Measurements from ENCODE around the gene AXIN2. TPM values are rescaled to one million over a fixed set of nuclear protein-coding genes. Genes with fewer than 3 reads are reported as not detected.

The AXIN2 gene
- total RNA-seq, 1 donor = 8.0 TPM

GRCh38 chr17:65538675-65539529 is 22.5 kb downstream of the AXIN2 start:
- no peak for DNase-seq (ENCODE audit: low read depth)
- TF ChIP-seq, protein P1, sequence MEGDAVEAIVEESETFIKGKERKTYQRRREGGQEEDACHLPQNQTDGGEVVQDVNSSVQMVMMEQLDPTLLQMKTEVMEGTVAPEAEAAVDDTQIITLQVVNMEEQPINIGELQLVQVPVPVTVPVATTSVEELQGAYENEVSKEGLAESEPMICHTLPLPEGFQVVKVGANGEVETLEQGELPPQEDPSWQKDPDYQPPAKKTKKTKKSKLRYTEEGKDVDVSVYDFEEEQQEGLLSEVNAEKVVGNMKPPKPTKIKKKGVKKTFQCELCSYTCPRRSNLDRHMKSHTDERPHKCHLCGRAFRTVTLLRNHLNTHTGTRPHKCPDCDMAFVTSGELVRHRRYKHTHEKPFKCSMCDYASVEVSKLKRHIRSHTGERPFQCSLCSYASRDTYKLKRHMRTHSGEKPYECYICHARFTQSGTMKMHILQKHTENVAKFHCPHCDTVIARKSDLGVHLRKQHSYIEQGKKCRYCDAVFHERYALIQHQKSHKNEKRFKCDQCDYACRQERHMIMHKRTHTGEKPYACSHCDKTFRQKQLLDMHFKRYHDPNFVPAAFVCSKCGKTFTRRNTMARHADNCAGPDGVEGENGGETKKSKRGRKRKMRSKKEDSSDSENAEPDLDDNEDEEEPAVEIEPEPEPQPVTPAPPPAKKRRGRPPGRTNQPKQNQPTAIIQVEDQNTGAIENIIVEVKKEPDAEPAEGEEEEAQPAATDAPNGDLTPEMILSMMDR (IDR thresholded peaks at IDR 0.05; ENCODE audit: insufficient read depth, low read length) = no peak
- no peak overlapping the region for H3K4me3 ChIP-seq (ENCODE audit: low read depth, low read length)

DNA sequence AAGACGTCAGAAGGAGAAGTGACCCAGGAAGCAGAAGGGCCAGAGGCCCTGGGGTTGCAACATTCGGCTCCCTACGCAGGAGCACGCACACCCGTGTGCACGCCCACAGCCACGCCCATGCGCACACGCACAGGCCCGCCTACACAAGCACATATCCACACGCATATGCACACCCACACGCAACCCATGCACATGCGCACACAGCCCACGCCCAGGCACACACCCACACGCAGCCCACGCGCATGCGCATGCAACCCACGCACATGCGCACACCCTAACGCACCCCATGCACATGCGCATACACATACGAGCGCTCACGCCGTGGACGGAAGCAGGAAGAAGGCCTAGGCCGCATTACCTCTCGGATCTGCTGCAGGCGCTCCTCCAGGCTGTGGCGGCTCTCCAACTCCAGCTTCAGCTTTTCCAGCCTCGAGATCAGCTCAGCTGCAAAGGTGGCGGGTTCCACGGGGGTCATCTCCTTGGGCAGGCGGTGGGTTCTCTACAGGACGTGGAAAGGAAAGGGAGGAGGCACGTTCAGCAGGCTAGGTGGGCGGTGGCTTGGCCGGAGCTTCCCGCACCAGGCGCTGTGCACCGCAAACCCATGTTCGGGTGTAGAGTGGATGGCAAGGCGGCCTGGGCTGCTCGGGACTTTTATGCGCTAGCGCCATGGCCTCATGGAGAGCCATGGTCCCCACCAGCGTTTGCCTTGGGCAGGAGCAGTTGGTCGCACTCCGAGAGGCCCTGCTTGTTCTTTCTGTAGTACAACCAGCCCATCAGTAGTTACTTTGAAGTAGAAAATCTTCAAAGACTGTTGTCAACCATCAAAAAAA is 23.4 kb downstream of the AXIN2 start:
- H3K4me3 ChIP-seq (ENCODE audit: low read depth, low read length) = no peak overlapping the region
- DNase-seq (ENCODE audit: low read depth) = no peak
- TF ChIP-seq, protein P1 (IDR thresholded peaks at IDR 0.05; ENCODE audit: insufficient read depth, low read length) = no peak

DNA sequence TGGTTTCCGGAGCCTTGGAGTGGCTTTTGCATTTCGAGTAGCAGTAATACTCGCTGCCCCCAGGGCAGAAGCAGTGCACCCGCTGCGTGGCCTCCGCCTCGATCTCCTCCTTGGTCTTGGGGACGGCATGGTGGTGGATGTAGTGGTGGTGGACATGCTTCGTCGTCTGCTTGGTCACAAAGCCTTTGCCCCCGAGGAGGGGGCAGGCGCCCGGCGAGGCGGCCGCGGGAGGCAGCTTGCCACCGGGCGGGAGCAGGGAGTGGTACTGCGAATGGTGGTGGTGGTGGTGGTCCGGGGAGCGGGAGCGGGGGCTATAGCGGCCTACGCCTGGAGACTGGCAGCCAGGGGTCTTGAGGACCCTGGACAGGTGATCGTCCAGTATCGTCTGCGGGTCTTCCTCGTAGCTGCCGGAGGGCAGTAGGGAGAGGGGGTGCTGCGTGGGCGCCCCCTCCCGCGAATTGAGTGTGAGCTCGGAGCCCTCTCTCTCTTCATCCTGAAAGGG is 24.1 kb downstream of the AXIN2 start:
- H3K4me3 ChIP-seq (ENCODE audit: low read depth, low read length) = no peak overlapping the region
- DNase-seq (ENCODE audit: low read depth) = no peak
- TF ChIP-seq, protein P1 (IDR thresholded peaks at IDR 0.05; ENCODE audit: insufficient read depth, low read length) = no peak

- peak; percentile 34 for DNase-seq (ENCODE audit: low read depth)
- no peak overlapping the region for H3K4me3 ChIP-seq (ENCODE audit: low read depth, low read length)
- TF ChIP-seq, protein P1 (IDR thresholded peaks at IDR 0.05; ENCODE audit: insufficient read depth, low read length) = no peak
These were observed 24.7 kb downstream of the AXIN2 start for GRCh38 chr17:65536573-65537342.

- TF ChIP-seq, protein P1 (IDR thresholded peaks at IDR 0.05; ENCODE audit: insufficient read depth, low read length) = no peak
- peak; percentile 63 for DNase-seq (ENCODE audit: low read depth)
- H3K4me3 ChIP-seq (ENCODE audit: low read depth, low read length) = no peak overlapping the region
These were observed 25.5 kb downstream of the AXIN2 start for GRCh38 chr17:65535777-65536572.

All from fibroblast of the aortic adventitia (primary cell).